ENCODE data around the gene UNC79. TPM values are rescaled to one million over a fixed set of nuclear protein-coding genes. Genes with fewer than 3 reads are reported as not detected.

UNC79 gene
- total RNA-seq, 4 donors from 2014 or later: 0.30 TPM; not detected in 3

DNA sequence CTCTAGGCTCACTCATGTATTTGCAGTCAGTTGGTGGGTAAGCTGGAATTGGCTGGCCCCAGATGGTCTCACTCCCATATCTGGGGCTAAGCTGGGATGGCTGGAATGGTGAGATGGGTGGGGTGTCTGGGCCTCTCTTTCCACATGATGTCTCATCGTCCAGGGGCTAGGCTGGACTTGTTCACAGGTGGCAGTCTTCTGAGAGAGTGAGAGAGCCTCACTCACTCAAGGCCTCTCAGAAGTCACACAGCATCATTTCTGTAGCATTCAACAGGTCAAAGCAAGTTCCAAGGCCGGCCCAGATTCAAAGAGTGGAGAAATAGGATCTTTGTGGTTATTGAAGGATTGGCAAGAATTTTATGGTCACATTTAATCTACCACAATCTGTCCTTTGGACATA is 102.7 kb downstream of the UNC79 start:
- Histone ChIP-seq H3K9me3 (no peaks in the 10 kb centered on the region), H3K4me1 (no peaks in the 10 kb centered on the region), H3K4me3 (no peak overlapping the region), H3K27ac (no peak overlapping the region), H3K36me3 (no peaks in the 10 kb centered on the region), H3K27me3 (peaks cover 3% of the 10 kb centered on the region)
- TF ChIP-seq, protein P1, sequence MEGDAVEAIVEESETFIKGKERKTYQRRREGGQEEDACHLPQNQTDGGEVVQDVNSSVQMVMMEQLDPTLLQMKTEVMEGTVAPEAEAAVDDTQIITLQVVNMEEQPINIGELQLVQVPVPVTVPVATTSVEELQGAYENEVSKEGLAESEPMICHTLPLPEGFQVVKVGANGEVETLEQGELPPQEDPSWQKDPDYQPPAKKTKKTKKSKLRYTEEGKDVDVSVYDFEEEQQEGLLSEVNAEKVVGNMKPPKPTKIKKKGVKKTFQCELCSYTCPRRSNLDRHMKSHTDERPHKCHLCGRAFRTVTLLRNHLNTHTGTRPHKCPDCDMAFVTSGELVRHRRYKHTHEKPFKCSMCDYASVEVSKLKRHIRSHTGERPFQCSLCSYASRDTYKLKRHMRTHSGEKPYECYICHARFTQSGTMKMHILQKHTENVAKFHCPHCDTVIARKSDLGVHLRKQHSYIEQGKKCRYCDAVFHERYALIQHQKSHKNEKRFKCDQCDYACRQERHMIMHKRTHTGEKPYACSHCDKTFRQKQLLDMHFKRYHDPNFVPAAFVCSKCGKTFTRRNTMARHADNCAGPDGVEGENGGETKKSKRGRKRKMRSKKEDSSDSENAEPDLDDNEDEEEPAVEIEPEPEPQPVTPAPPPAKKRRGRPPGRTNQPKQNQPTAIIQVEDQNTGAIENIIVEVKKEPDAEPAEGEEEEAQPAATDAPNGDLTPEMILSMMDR (IDR thresholded peaks at IDR 0.05): no peak
- TF ChIP-seq POLR2A (IDR thresholded peaks at IDR 0.05): no peak
- no peak for DNase-seq (ENCODE audit: low spot score in 2 of 2)
- 78% methylated on average over 2 of the region's 2 CpGs for WGBS

DNA sequence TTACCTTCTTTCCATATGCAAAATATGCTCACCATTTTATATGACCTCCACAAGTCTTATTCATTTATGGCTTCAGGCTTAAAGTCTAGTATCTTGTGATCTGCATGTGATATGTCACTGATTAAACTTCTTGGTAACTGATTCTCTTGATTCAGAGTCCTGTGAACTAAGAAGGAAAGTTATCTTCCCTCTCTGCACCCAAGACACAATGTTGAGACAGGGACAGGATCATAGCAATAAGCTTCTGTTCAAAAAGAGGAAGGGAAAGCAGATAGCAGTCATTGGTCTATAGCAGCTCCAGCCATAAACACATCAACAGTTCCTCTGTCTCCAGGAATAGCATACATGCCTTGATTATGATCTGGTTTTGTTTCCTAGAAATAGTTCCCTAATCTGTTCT is 103.1 kb downstream of the UNC79 start:
- Histone ChIP-seq H3K4me3 (no peak overlapping the region), H3K9me3 (no peaks in the 10 kb centered on the region), H3K4me1 (no peaks in the 10 kb centered on the region), H3K27ac (no peak overlapping the region), H3K27me3 (peaks cover 3% of the 10 kb centered on the region), H3K36me3 (no peaks in the 10 kb centered on the region)
- TF ChIP-seq POLR2AphosphoS5 (IDR thresholded peaks at IDR 0.05) (no peak), POLR2A (IDR thresholded peaks at IDR 0.05) (no peak), EP300 (IDR thresholded peaks at IDR 0.05) (no peak)
- TF ChIP-seq, protein P1 (IDR thresholded peaks at IDR 0.05): no peak
- no peak for DNase-seq (ENCODE audit: low spot score in 2 of 2)

DNA sequence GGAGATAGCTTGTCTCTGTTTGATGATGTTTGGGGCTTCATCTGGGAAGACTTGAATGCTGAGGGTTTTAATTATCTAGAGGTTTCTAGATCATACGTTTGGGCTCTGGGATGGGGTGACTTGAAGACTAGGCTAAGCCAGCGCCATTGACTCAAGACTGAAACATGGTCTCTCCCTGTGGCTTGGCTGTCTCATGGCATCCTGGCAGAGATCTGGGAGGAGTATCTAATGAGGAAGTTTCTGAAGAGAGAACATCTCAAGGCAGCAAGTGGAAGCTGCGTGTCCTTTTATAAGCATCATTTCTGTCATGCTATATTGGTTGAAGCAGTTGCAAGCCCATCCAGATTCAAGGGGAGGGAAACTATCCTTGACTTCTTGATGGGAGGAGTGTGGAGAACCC is 104.8 kb downstream of the UNC79 start:
- no peak overlapping the region for H3K4me3 ChIP-seq
- H3K4me1 ChIP-seq: no peaks in the 10 kb centered on the region
- DNase-seq (ENCODE audit: low spot score in 2 of 2): no peak
- H3K27ac ChIP-seq: no peak overlapping the region
- H3K9me3 ChIP-seq: no peaks in the 10 kb centered on the region
- WGBS: 89% methylated on average over 3 of the region's 3 CpGs
- TF ChIP-seq POLR2A (IDR thresholded peaks at IDR 0.05) (no peak), POLR2AphosphoS5 (IDR thresholded peaks at IDR 0.05) (no peak), EP300 (IDR thresholded peaks at IDR 0.05) (no peak)
- TF ChIP-seq, protein P1 (IDR thresholded peaks at IDR 0.05): no peak
- no peaks in the 10 kb centered on the region for H3K36me3 ChIP-seq
- H3K27me3 ChIP-seq: peaks cover 3% of the 10 kb centered on the region

DNA sequence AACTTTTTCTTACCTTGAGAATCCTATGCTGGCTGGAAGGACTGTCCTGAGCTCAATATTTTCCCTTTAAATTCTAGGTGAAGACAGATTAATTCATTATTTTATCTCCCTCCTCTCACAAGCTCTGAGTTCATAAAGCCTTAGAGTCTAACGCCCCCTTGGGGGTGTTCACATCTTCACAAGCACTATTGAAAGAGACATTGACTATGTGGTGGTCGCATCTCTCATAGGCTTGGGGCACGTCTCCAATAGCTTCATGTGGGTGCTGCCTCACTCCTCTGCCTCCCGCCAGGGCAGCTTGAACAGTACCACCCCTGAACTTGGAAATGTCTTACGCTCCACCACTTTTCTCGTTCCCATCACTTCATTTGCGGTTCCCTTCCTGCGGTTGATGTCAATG is 106.2 kb downstream of the UNC79 start:
- no peak overlapping the region for H3K4me3 ChIP-seq
- no peak overlapping the region for H3K27ac ChIP-seq
- TF ChIP-seq POLR2A (IDR thresholded peaks at IDR 0.05) (no peak), EP300 (IDR thresholded peaks at IDR 0.05) (no peak), POLR2AphosphoS5 (IDR thresholded peaks at IDR 0.05) (no peak)
- TF ChIP-seq, protein P1 (IDR thresholded peaks at IDR 0.05): no peak
- H3K27me3 ChIP-seq: peaks cover 3% of the 10 kb centered on the region
- H3K36me3 ChIP-seq: no peaks in the 10 kb centered on the region
- WGBS: 79% methylated on average over 8 of the region's 8 CpGs
- no peaks in the 10 kb centered on the region for H3K4me1 ChIP-seq
- no peaks in the 10 kb centered on the region for H3K9me3 ChIP-seq
- no peak for DNase-seq (ENCODE audit: low spot score in 2 of 2)

DNA sequence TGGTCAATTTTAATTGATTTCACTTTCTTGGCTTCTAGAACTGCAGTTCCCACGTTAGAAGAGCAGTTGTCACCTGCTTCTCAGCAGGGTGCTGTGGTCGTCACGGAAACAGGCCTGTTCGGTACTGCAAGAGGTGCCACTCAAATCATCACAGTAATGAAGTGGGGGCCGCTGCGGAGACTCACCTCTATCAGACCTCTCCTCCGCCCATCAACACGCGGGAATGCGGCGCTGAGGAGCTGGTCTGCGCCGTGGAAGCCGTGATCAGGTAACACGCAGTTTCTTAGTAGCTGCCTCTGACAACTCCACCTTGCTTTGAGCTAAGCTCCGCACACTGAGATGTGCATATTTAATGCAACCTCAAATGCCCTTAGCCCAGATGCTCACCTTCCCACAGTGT is 107.2 kb downstream of the UNC79 start:
- WGBS: 86% methylated on average over 16 of the region's 16 CpGs
- Histone ChIP-seq H3K27me3 (peaks cover 3% of the 10 kb centered on the region), H3K4me1 (no peaks in the 10 kb centered on the region), H3K4me3 (no peak overlapping the region), H3K27ac (no peak overlapping the region), H3K9me3 (no peaks in the 10 kb centered on the region), H3K36me3 (no peaks in the 10 kb centered on the region)
- no peak for DNase-seq (ENCODE audit: low spot score in 2 of 2)
- no peak for TF ChIP-seq POLR2A (IDR thresholded peaks at IDR 0.05)
- no peak for TF ChIP-seq POLR2AphosphoS5 (IDR thresholded peaks at IDR 0.05)
- TF ChIP-seq EP300 (IDR thresholded peaks at IDR 0.05): no peak
- TF ChIP-seq, protein P1 (IDR thresholded peaks at IDR 0.05): no peak
